ENCODE measurements around the gene SARDH. TPM values are rescaled to one million over a fixed set of nuclear protein-coding genes. Genes with fewer than 3 reads are reported as not detected.

Gene SARDH
- total and polyA plus RNA-seq, 2 of the 13 experiments (the other 11 are each of a cell fraction or from before 2014, with no cell fraction given), result 11.6 to 34.9 TPM

GRCh38 chr9:133737774-133738639 is at the start of gene SARDH (continued):
- no peak for TF ChIP-seq GMEB2 (CRISPR knock-in tag; IDR thresholded peaks at IDR 0.05; ENCODE audit: low read depth)
- TF ChIP-seq MYC (CRISPR knock-in tag; IDR thresholded peaks at IDR 0.05; ENCODE audit: borderline replicate concordance), result peak; percentile 38; the same call in 1 of the 2 replicates
- no peak for TF ChIP-seq BORCS8-MEF2B (CRISPR knock-in tag; IDR thresholded peaks at IDR 0.05)
- no peak for TF ChIP-seq RBM22 (optimal IDR thresholded peaks at IDR 0.05; ENCODE audit: low read length)
- no peak for TF ChIP-seq ETS1 (CRISPR knock-in tag; IDR thresholded peaks at IDR 0.05)
- peak; percentile 38; the same call in 1 of the 2 replicates for TF ChIP-seq MAZ (IDR thresholded peaks at IDR 0.05; ENCODE audit: borderline replicate concordance, low read depth, low read length)
- TF ChIP-seq MAZ (CRISPR knock-in tag; IDR thresholded peaks at IDR 0.05; ENCODE audit: low read depth), result no peak
- no peak for TF ChIP-seq TFDP2 (CRISPR knock-in tag; IDR thresholded peaks at IDR 0.05)
- TF ChIP-seq DRAP1 (CRISPR knock-in tag; IDR thresholded peaks at IDR 0.05), result peak; percentile 60; the same call in 1 of the 2 replicates
- no peak for TF ChIP-seq ZNF816 (CRISPR knock-in tag; IDR thresholded peaks at IDR 0.05; ENCODE audit: borderline replicate concordance)
- TF ChIP-seq MBNL3 (CRISPR knock-in tag; conservative IDR thresholded peaks at IDR 0.05), result no peak
- TF ChIP-seq TAF15 (IDR thresholded peaks at IDR 0.05; ENCODE audit: low read depth, low read length, poor library complexity, severe bottlenecking), result no peak
- no peak for TF ChIP-seq SP140L (CRISPR knock-in tag; IDR thresholded peaks at IDR 0.05; ENCODE audit: borderline replicate concordance)
- peak; percentile 48; the same call in 1 of the 2 replicates for TF ChIP-seq SIN3A (IDR thresholded peaks at IDR 0.05; ENCODE audit: borderline replicate concordance, low read depth, low read length)
- TF ChIP-seq GPN1 (CRISPR knock-in tag; IDR thresholded peaks at IDR 0.05; ENCODE audit: borderline replicate concordance), result no peak
- no peak; the same call in 1 of the 2 replicates for TF ChIP-seq ZFP82 (CRISPR knock-in tag; IDR thresholded peaks at IDR 0.05; ENCODE audit: borderline replicate concordance)
- TF ChIP-seq ZNF556 (CRISPR knock-in tag; IDR thresholded peaks at IDR 0.05; ENCODE audit: borderline replicate concordance), result 0 out of 2 replicates have a peak, but pooled peaks have one; percentile 19
- TF ChIP-seq HOXA3 (CRISPR knock-in tag; IDR thresholded peaks at IDR 0.05), result no peak; the same call in 1 of the 2 replicates
- TF ChIP-seq ZNF776 (CRISPR knock-in tag; IDR thresholded peaks at IDR 0.05), result peak; percentile 73
- TF ChIP-seq, protein P1, sequence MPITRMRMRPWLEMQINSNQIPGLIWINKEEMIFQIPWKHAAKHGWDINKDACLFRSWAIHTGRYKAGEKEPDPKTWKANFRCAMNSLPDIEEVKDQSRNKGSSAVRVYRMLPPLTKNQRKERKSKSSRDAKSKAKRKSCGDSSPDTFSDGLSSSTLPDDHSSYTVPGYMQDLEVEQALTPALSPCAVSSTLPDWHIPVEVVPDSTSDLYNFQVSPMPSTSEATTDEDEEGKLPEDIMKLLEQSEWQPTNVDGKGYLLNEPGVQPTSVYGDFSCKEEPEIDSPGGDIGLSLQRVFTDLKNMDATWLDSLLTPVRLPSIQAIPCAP (CRISPR knock-in tag; IDR thresholded peaks at IDR 0.05; ENCODE audit: low read depth), result no peak
- peak; percentile 28; the same call in 1 of the 2 replicates for TF ChIP-seq ZNF205 (CRISPR knock-in tag; IDR thresholded peaks at IDR 0.05)
- TF ChIP-seq ZSCAN29 (CRISPR knock-in tag; conservative IDR thresholded peaks at IDR 0.05), result no peak
- TF ChIP-seq HMGA1 (CRISPR knock-in tag; conservative IDR thresholded peaks at IDR 0.05), result no peak
- TF ChIP-seq ZMYM4 (CRISPR knock-in tag; IDR thresholded peaks at IDR 0.05), result peak; percentile 37
- no peak for TF ChIP-seq KDM1A (CRISPR knock-in tag; IDR thresholded peaks at IDR 0.05)
